Activated T-cell treated with anti-CD3 and anti-CD28 coated beads for 4 hours (primary cell): ENCODE measurements around the gene UGT2A2.

Experiments
- DNase-seq: peaks from one replicate; pipeline ENCODE4 v3.0.0-alpha.2; 2020

Gene UGT2A2

GRCh38 chr4:69568787-69569186 is 70.7 kb downstream of the UGT2A2 start:
- no peak for DNase-seq

- DNase-seq = no peak
Measured at GRCh38 chr4:69563424-69563823, 76.0 kb downstream of the UGT2A2 start.

- no peak for DNase-seq
Measured at GRCh38 chr4:69549651-69550050, 89.8 kb downstream of the UGT2A2 start.

GRCh38 chr4:69546134-69546765 is 93.2 kb downstream of the UGT2A2 start:
- no peak for DNase-seq
